Measurements from ENCODE around the gene AKR1C3.
"Not testable (repeated sequence)": the region's sequence is repeated elsewhere in the genome, so short reads cannot be mapped to it uniquely, and the experiment has no call there.

Gene AKR1C3

GRCh38 chr10:5088703-5089261, 5.4 kb upstream of the AKR1C3 start:
- DNase-seq (ENCODE audit: low spot score), result no peak

GRCh38 chr10:5089865-5090264, 4.3 kb upstream of the AKR1C3 start:
- DNase-seq (ENCODE audit: low spot score), result no peak

DNA sequence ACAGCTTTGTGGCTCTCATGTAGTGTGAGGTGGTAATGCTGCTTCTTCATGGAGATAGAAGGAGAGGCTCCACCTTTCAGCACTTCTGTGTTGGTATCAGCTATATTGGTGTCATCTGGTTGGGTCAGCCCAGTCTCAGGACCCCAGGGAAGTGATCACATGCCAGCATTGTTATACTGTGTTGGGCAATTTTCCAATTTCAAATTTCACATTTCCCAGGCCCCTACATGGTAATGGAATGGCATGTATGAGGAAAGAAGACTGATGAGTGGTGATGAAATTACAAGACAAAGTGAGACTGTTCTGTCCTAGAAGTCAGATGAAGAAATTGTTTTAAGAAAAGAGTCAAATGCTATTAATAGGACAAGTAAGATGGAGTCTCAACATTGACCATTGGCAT, 3.7 kb upstream of the AKR1C3 start:
- DNase-seq (ENCODE audit: low spot score), result no peak

- DNase-seq (ENCODE audit: low spot score), result no peak
Observed at GRCh38 chr10:5091196-5091595, 3.0 kb upstream of the AKR1C3 start.

DNA sequence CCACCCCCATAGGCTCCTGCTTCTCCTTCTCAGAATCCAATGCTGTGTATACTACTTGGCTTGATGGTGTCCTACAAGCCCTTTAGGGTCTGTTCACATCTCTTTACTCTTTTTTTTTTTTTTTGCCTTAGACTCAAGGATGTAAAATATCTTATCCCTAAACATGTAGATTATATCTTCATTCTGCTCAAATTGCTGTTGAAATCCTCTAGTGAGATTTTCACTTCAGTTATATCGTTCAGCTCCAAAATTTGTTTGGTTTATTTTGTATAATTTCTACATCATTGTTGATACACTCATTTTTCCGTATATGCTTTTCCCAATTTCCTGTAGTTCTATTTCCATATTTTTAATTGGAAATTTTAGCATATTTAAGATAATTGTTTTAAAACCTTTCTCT, 1.8 kb upstream of the AKR1C3 start:
- no peak for DNase-seq (ENCODE audit: low spot score)

GRCh38 chr10:5092848-5093790, 1.1 kb upstream of the AKR1C3 start:
- no peak for DNase-seq (ENCODE audit: low spot score)

DNA sequence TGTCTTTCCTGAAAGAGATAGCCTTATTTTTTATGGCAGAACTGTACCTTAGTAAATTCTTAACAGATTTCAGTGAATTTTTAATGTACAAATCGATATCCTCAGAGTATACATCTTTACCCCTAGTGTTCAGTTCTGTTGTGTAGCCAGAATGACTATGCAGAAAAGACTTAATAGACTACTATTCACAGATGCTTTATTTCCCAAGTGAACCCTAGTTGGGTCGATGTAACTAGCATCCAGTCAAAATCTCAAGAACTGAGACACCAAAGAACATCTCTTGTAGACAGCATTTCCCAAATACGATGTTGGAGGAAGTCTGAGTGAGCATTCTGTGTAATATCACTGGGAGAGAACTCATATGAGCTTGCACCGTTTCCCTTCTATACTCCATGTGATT, 1.5 kb downstream of the AKR1C3 start:
- DNase-seq (ENCODE audit: low spot score), result no peak

DNA sequence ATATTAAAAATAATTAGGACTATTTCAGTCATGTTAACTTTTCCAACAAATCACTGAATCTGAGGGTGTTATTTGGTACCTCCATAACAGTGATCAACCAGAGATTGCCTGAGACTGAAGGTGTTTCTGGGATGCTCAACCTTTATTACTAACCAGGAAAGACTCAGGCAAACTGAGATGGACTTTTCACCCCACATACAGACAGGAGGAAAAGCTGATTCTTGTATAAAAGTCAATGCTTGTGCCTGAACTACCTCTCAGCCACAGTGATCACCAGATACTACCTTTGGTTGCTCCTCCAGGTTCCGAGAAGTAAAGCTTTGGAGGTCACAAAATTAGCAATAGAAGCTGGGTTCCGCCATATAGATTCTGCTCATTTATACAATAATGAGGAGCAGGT, 1.9 kb downstream of the AKR1C3 start:
- no peak for DNase-seq (ENCODE audit: low spot score)

DNA sequence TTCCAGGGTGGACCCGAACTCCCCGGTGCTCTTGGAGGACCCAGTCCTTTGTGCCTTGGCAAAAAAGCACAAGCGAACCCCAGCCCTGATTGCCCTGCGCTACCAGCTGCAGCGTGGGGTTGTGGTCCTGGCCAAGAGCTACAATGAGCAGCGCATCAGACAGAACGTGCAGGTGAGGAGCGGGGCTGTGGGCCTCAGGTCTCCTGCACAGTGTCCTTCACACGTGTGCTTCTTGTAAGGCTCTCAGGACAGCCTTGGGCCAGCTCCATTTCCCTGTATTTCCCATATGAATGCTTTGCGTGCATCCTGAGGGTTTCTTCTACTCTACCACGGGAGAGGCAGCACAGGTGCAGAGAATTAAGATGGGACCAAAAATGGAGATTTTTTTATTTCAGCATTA, 8.3 kb downstream of the AKR1C3 start:
- not testable (repeated sequence) for DNase-seq (ENCODE audit: low spot score)

DNA sequence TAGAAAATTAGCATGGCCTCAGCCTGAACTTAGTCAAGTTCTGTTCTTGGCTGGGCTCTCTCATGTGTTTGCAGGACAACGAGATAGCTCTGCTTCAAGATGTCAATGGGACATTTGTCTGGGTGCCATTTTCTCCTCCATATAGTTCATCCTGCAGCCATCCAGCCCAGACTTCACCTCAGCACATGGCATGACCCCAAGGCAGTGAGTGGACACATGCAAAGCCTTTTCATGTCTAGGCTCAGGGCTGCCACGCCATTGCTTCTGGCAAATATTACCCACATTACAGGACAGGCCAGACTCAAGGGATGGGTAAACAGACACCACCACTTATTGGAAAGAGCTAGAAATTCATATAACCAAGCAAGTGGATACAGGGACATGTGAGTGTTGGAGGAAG, 9.3 kb downstream of the AKR1C3 start:
- DNase-seq (ENCODE audit: low spot score), result no peak

DNA sequence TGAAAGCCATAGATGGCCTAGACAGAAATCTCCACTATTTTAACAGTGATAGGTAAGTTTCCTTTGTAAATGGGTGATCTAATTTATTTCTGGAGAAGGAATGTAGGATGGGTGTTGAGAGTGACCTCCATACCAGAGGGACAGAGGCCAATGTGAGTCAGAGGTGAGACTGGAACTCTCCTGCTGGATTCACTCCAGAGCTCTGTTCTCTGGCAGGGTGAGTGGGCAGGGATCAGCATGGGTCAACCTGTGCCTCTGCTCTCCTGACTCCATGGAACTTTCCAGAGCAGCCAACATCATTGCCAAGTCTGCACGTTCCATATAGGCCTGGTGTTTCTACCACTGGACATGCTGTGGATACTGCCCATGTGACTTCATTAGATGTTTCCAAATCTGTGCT, 11.4 kb downstream of the AKR1C3 start:
- no peak for DNase-seq (ENCODE audit: low spot score)

- DNase-seq (ENCODE audit: low spot score), result no peak
Observed at GRCh38 chr10:5106553-5106952, 12.3 kb downstream of the AKR1C3 start.

DNA sequence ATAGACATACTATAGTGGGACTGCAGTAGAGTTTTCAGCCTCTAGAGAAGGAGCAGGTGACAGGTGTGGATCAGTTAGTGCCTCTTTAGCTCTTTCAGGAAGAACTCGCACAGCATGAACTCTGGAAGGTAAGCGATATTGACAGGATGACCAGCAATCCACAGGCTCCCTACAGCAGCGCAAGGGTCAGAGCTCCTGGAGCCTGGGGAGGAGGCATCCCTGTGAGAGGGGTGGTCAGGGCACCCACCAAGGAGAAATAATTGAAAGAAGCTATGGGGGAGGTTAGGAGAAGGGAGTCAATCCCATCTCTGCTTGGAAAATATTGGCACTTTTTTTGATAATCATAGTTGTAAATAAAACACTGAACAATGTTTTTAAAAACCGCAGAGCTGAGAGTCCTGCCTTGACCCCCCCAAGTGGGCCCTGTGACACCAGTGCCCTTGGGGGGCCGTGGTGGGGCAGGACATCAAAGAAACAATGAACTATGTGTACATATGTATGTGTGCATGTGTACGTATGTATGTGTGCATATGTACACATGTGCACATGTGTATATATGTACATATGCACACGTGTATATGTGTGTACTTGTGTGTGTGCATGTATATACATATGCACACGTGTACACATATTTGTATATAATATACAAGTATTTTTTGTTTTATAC, 13.8 kb downstream of the AKR1C3 start:
- DNase-seq (ENCODE audit: low spot score), result no peak

GRCh38 chr10:5108658-5109416, 14.6 kb downstream of the AKR1C3 start:
- DNase-seq (ENCODE audit: low spot score), result no peak

GRCh38 chr10:5109861-5110260, 15.6 kb downstream of the AKR1C3 start:
- DNase-seq (ENCODE audit: low spot score), result not testable (repeated sequence)

DNA sequence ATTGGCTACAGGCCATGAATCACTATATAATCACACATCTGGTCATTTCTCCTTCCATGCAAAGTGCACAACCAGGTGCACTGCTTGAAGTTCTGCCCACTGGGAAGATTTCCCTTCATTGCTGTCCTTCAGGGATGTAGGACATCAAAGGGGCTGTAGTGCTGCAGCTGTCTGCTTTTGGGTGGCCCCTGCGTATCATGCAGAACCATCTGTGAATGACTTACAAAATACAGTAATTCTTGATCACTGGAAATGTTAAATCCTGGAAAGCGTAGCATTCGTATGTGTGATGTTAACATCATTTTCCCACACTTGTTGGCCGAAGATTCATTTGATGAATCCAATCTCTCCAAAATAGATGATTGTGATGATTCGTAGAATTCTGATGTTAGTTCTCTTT, 22.4 kb downstream of the AKR1C3 start:
- DNase-seq (ENCODE audit: low spot score), result no peak

DNA sequence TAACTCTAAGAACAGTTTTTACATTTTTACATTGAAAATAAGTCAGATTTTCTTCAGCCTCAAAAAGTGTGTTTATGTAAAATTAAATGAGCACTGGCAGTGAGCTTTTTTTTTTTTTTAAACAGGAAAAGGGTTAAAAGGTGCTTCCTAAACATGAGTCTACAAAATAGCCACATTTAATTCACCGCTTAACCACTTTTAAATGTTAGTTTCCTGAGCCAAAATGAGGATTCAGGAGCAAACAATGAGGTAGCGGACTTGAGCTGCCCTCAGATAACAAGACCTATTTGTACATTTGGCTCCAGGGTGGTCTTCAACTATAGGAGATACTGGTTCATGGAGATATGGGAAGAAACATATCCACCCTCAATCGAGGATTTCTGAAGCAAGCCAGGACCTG, 22.8 kb downstream of the AKR1C3 start:
- DNase-seq (ENCODE audit: low spot score), result no peak

DNA sequence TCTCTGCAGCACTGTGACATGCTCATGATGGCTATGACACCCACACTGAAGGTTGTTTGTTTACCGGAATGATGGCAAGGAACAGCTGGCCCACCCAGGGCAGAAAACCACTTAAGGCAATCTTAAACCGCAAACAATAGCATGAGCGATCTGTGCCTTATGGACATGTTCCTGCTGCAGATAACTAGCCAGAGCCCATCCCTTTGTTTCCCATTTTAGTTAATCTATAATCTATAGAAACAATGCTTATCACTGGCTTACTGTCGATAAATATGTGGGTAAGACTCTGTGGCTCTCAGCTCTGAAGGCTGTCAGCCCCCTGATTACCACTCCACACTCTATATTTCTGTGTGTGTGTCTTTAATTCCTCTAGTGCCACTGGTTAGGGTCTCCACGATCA, 25.8 kb downstream of the AKR1C3 start:
- not testable (repeated sequence) for DNase-seq (ENCODE audit: low spot score)

DNA sequence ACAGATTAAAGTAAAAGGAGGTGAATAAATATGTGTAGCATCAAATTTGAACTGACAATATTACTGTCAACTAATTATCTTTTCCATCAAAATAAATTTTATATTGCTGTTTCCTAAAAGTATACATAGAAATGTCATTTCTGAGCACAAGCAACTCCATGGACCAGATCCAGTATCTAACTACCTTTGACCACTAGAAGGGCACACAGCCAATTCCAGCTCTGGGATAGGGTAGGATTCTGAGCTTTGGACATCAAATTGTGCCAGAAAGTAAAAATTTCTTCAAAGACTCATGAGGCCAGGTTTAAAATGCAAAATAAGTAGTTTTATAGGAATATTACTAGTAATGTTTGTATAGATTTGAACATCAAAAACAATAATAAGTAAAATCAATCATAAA, 29.7 kb downstream of the AKR1C3 start:
- no peak for DNase-seq (ENCODE audit: low spot score)

DNA sequence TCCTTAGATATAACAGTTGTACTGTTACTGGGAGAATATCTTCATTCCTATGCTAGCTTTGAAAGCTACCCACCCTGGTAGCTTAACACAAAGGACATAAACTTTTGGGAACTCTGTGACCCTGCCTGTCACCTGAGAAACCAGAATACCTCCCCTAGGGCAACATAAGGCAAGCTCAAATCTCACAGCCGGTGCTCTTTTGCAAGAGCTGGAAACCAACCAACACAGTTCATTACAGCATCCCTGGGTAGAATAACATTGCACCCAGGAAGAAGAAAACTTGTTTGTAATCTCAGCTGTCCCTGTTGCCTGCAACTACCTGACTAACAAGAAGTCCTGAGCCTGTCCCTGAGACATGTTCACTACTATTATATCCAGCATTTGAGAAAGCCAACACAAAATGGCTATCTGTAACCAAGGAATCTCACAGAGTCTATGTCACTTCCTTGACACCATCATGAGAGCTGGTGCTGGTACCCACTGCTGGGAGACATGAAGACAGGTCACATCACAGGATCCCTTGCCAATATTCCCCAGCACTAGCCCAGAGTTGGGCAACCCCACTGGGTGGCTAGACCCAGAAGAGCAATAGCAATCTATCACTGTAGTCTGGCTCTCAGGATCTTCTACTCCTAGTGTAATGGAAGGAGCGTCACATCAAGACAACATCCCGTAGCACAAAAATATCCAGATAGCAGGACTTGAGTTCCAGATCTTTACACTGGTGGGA, 31.3 kb downstream of the AKR1C3 start:
- DNase-seq (ENCODE audit: low spot score), result no peak

DNA sequence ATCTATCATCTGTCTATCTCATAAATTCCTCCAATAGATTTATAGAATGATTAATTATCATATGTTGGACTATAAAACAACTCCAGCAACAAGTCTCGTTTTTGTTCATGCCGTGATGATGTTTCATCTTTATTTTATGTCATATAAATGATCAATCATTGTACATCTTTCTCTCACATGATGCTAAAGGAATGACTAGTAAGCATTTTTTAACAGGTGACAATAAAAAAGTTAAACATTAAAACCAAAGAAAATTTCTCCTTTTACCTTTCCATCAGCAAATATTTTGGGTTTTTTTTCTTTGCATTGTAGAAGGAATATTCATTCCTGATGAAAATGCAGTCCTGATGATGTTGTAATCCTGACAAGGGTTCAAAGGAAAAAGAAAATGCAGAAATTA, 41.4 kb downstream of the AKR1C3 start:
- no peak for DNase-seq (ENCODE audit: low spot score)

Data from putamen (tissue), 1 donor.